K562 (cell line): ENCODE data around the gene SLC9A3. TPM values are rescaled to one million over a fixed set of nuclear protein-coding genes. Genes with fewer than 3 reads are reported as not detected.
A peak's percentile ranks its signal among the peaks of the same experiment; 100 is the strongest.

Source experiments
- ATAC-seq: fragments of 200-7000 bp; cut with Tn5 transposase; 3 replicates; pipeline ENCODE4 v1.9.1; 2020; ENCODE audit warnings: moderate library complexity
- BruUV-seq: library from RNA; stranded (reverse); fragments of 400-500 nt; replicated peaks from 2 replicates; lab custom pipeline; 2021; lab: Mats Ljungman, UMichigan
- CTCF ChIA-PET: fragments of 300-600 bp; formaldehyde crosslinking; extraction: SDS; loops from one replicate; lab custom pipeline; 2021; ENCODE audit warnings: low intra/inter-chr PET ratio; lab: Yijun Ruan, JAX
- POLR2A ChIA-PET: fragments of 300-600, 350-650 bp; sonication (Branson Sonifier 250); formaldehyde crosslinking; extraction: SDS; loops from one replicate; lab custom pipeline; 2021; ENCODE audit warnings: antibody characterized with exemption, inconsistent platforms; lab: Yijun Ruan, JAX
- DNase-seq, 4 experiments: peaks; one replicate each; pipeline versions ENCODE4 v3.0.0 to v3.0.0-alpha.2; 2011 to 2018; ENCODE audit warnings: low spot score in 3 of 4, mixed read lengths in 3 of 4; ENCODE audit errors: extremely low read depth in 1 of 4
- FAIRE-seq: peaks from 2 replicates; lab custom pipeline; 2011; peaks lifted over from hg19 to GRCh38; lab: Jason Lieb, UNC
- H2AFZ ChIP-seq: 2 replicates; pipeline ENCODE4 v1.6.0; 2011; ENCODE audit warnings: low read depth, low read length, control low read depth, inconsistent platforms
- H3K27ac ChIP-seq: fragments of 200-600 bp; 3 replicates; pipeline ENCODE4 v1.8.0; 2011; ENCODE audit warnings: low read depth, mild to moderate bottlenecking, control low read depth, inconsistent platforms, low read length, moderate library complexity, mixed read lengths; ENCODE audit errors: extremely low read depth
- H3K27me3 ChIP-seq, 2 experiments: fragments of 300-600 bp in 1 of 2; 2 replicates in 1 of 2; 3 replicates in 1 of 2; pipeline versions ENCODE4 v1.6.0 to v1.8.0; 2011; ENCODE audit warnings: inconsistent platforms in 2 of 2, low read length in 2 of 2, mild to moderate bottlenecking in 1 of 2, mixed read lengths in 1 of 2, moderate library complexity in 1 of 2; ENCODE audit not compliant: control insufficient read depth in 2 of 2, insufficient read depth in 2 of 2
- H3K36me3 ChIP-seq: fragments of 300-600 bp; 3 replicates; pipeline ENCODE4 v1.8.0; 2011; ENCODE audit warnings: mild to moderate bottlenecking, low read length, inconsistent platforms; ENCODE audit not compliant: control insufficient read depth, insufficient read depth
- H3K4me1 ChIP-seq, 2 experiments: fragments of 200-600 bp in 1 of 2; replicated peaks in 1 of 2; 2 replicates in 1 of 2; 3 replicates in 1 of 2; pipeline versions ENCODE4 v1.5.1 to v1.8.0; 2011; ENCODE audit warnings: inconsistent platforms in 2 of 2, low read length in 2 of 2, mild to moderate bottlenecking in 1 of 2, mixed read lengths in 1 of 2, moderate library complexity in 1 of 2; ENCODE audit not compliant: control insufficient read depth in 2 of 2, insufficient read depth in 2 of 2
- H3K4me2 ChIP-seq: 2 replicates; pipeline ENCODE4 v1.6.1; 2011; ENCODE audit warnings: low read length, control low read depth, inconsistent platforms, mixed read lengths; ENCODE audit not compliant: insufficient read depth
- H3K4me3 ChIP-seq: fragments of 200-600 bp; sonication (generic), shearing (Covaris generic); 2 replicates; pipeline ENCODE4 v1.5.1; 2016; ENCODE audit warnings: control low read depth, inconsistent platforms
- H3K79me2 ChIP-seq: fragments of 200-600 bp; 3 replicates; pipeline ENCODE4 v1.8.0; 2011; ENCODE audit warnings: low read length, inconsistent platforms; ENCODE audit not compliant: control insufficient read depth, insufficient read depth
- H3K9ac ChIP-seq, 2 experiments: 2 replicates each; pipeline versions ENCODE4 v1.6.0 to v1.6.1; 2011; ENCODE audit warnings: low read depth in 2 of 2, low read length in 2 of 2, control low read depth in 1 of 2, inconsistent platforms in 1 of 2, mild to moderate bottlenecking in 1 of 2, mixed read lengths in 1 of 2; ENCODE audit not compliant: insufficient read depth in 1 of 2
- H3K9me1 ChIP-seq: one replicate; pipeline ENCODE4 v1.6.0; 2011; ENCODE audit warnings: inconsistent platforms, mild to moderate bottlenecking, low read length, moderate library complexity; ENCODE audit not compliant: control insufficient read depth, insufficient read depth
- H3K9me3 ChIP-seq: replicated peaks from 2 replicates; pipeline ENCODE4 v1.5.1; 2011; ENCODE audit warnings: low read depth, low read length, inconsistent platforms; ENCODE audit not compliant: control insufficient read depth, insufficient read depth
- H4K20me1 ChIP-seq: replicated peaks from 2 replicates; pipeline ENCODE4 v1.6.1; 2011; ENCODE audit warnings: low read length, inconsistent platforms, mixed read lengths; ENCODE audit not compliant: control insufficient read depth, insufficient read depth
- ARID2 ChIP-seq: fragments of 450-650 bp; IDR thresholded peaks from 2 replicates; pipeline ENCODE4 v1.6.1; 2017; ENCODE audit warnings: antibody characterized with exemption, mild to moderate bottlenecking
- CBFB ChIP-seq: sonication (generic); formaldehyde crosslinking; IDR thresholded peaks from 2 replicates; pipeline ENCODE4 v1.4.0; 2020; ENCODE audit warnings: mild to moderate bottlenecking, missing genetic modification reagents
- MBD2 ChIP-seq: sonication (generic); IDR thresholded peaks from 2 replicates; pipeline ENCODE4 v1.6.1; 2016; ENCODE audit warnings: low read depth, borderline replicate concordance
- MLX ChIP-seq, 2 experiments: fragments of 450-650 bp in 1 of 2; sonication (generic) in 1 of 2; formaldehyde crosslinking; conservative IDR thresholded peaks; 2 replicates each; pipeline versions ENCODE4 v1.4.0 to v1.8.1; 2020 to 2022; ENCODE audit warnings: mild to moderate bottlenecking in 1 of 2, missing genetic modification reagents in 1 of 2
- SNIP1 ChIP-seq: fragments of 450-650 bp; IDR thresholded peaks from 2 replicates; pipeline ENCODE4 v1.7.1; 2017; ENCODE audit warnings: low read depth, mild to moderate bottlenecking
- SP1 ChIP-seq: sonication (generic); formaldehyde crosslinking; IDR thresholded peaks from 2 replicates; pipeline ENCODE4 v1.8.1; 2022; ENCODE audit warnings: mild to moderate bottlenecking, missing genetic modification reagents
- UBTF ChIP-seq, 2 experiments: IDR thresholded peaks; 2 replicates each; pipeline ENCODE4 v1.6.1; 2012; ENCODE audit warnings: improper control_type of control experiment in 2 of 2, low read depth in 2 of 2, low read length in 2 of 2, borderline replicate concordance in 1 of 2
- ZNF398 ChIP-seq: fragments of 250-450 bp; sonication (Bioruptor Pico); IDR thresholded peaks from 2 replicates; pipeline ENCODE4 v1.8.0; 2021; ENCODE audit warnings: moderate library complexity, mild to moderate bottlenecking, inconsistent platforms
- ZNF583 ChIP-seq: fragments of 250-450 bp; sonication (Bioruptor Pico); IDR thresholded peaks from 2 replicates; pipeline ENCODE4 v1.4.0; 2020
- WGBS: fragments of 100-300 bp; shearing (Covaris generic); methylation state at CpG from one replicate; pipeline ENCODE4 v1.1.6; 2016; ENCODE audit warnings: low coverage, mixed read lengths; ENCODE audit not compliant: insufficient coverage; ENCODE audit errors: missing lambda C conversion rate; 5-methylcytosine and 5-hydroxymethylcytosine counted together
- in situ Hi-C: fragments of 300-500 bp; cut with MboI; formaldehyde crosslinking; loops from 4 replicates; pipeline ENCODE4 v1.15.0; 2018; ENCODE audit warnings: inconsistent platforms, mixed read lengths
- intact Hi-C: fragments of 100-400 bp; cut with micrococcal nuclease; formaldehyde crosslinking; loops from 2 replicates; pipeline ENCODE4 v1.14.2; 2022
- polyA plus RNA-seq, 8 experiments: library from polyadenylated mRNA; depleted of rRNA in 4 of 8; stranded (reverse) in 5 of 8; unstranded in 3 of 8; fragments of >200 nt; fragmentation: Nextera tagmentation in 2 of 8; fragmentation: Illumina TruSeq in 1 of 8; extraction: Ambion mirVana in 2 of 8; extraction: Trizol in 1 of 8; gene quantifications; 2 replicates each; pipeline versions ENCODE4 v1.2.1 to v1.2.3, GENCODE V29; 2011 to 2014; ENCODE audit warnings: inconsistent platforms in 1 of 8, missing spikeins in 1 of 8
- total RNA-seq, 7 experiments: library from RNA; depleted of rRNA in 6 of 7; stranded (reverse); fragments of >200 nt in 6 of 7; fragmentation: Illumina TruSeq in 2 of 7; extraction: Trizol in 2 of 7; gene quantifications; 2 replicates each; pipeline versions ENCODE4 v1.2.1 to v1.2.3, GENCODE V29; 2011 to 2021; ENCODE audit warnings: low replicate concordance in 1 of 7

SLC9A3 gene
- total and polyA plus RNA-seq, 9 of the 15 experiments (the other 6 are each of a cell fraction or from before 2014, with no cell fraction given): 1.5 to 5.8 (median 3.7) TPM; not detected in 2

- H4K20me1 ChIP-seq: peaks cover 9% of the 10 kb centered on the region; the same call in 1 of the 2 replicates
- H2AFZ ChIP-seq: no peak overlapping the region
- no peaks in the 10 kb centered on the region for H3K9me3 ChIP-seq
- ATAC-seq (peak; percentile 69), DNase-seq (peak in 2 of 4 experiments; percentile 38 to 42), FAIRE-seq (no peak)
- peaks cover 16 to 63% of the 10 kb centered on the region in 2 experiments; a peak in 4 of 5 replicates for H3K27me3 ChIP-seq
- no peaks in the 10 kb centered on the region for H3K36me3 ChIP-seq
- H3K4me3 ChIP-seq: no peak overlapping the region
- no peaks in the 10 kb centered on the region for H3K79me2 ChIP-seq
- POLR2A ChIA-PET: no interaction called here
- no peak overlapping the region for H3K4me2 ChIP-seq
- BruUV-seq: no TSS peak
- H3K27ac ChIP-seq: no peak overlapping the region
- in situ Hi-C loops: no loop called here
- H3K9ac ChIP-seq: peak overlapping the region in 1 of 2 experiments; percentile 74; a peak in 1 of 4 replicates
- peaks cover 0 to 26% of the 10 kb centered on the region in 2 experiments; a peak in 3 of 5 replicates for H3K4me1 ChIP-seq
- intact Hi-C loops: no loop called here
- TF ChIP-seq SP1 (CRISPR knock-in tag) (no peak), ZNF583 (peak; percentile 15; the same call in 1 of the 2 replicates)
- CTCF ChIA-PET: no interaction called here
- no peaks in the 10 kb centered on the region for H3K9me1 ChIP-seq
- 4% methylated on average over 19 of the region's 19 CpGs for WGBS
These were observed 32.7 kb upstream of the SLC9A3 start for GRCh38 chr5:556909-557441.

GRCh38 chr5:555058-555623 lies 30.9 kb upstream of the SLC9A3 start:
- H3K9me3 ChIP-seq: no peaks in the 10 kb centered on the region
- no TSS peak for BruUV-seq
- H3K9ac ChIP-seq: no peak overlapping the region
- FAIRE-seq: no peak
- no peaks in the 10 kb centered on the region for H3K79me2 ChIP-seq
- no peak overlapping the region for H3K27ac ChIP-seq
- H3K4me2 ChIP-seq: no peak overlapping the region
- H3K9me1 ChIP-seq: no peaks in the 10 kb centered on the region
- no peak overlapping the region for H2AFZ ChIP-seq
- H3K4me3 ChIP-seq: no peak overlapping the region
- peaks cover 10 to 50% of the 10 kb centered on the region in 2 experiments; a peak in 4 of 5 replicates for H3K27me3 ChIP-seq
- CTCF ChIA-PET: no interaction called here
- peaks cover 9% of the 10 kb centered on the region; the same call in 1 of the 2 replicates for H4K20me1 ChIP-seq
- in situ Hi-C loops (no loop called here), intact Hi-C loops (no loop called here)
- peak; percentile 52 for ATAC-seq
- no peak for DNase-seq
- no peaks in the 10 kb centered on the region for H3K36me3 ChIP-seq
- WGBS: 16% methylated on average over 25 of the region's 27 CpGs
- peaks cover 0 to 26% of the 10 kb centered on the region in 2 experiments; a peak in 3 of 5 replicates for H3K4me1 ChIP-seq
- POLR2A ChIA-PET: interaction anchor here (1.3 kb wide), 1 partner anchor 11 kb away, joined by 3 read pairs; no protein-coding TSS in a partner anchor
- TF ChIP-seq ARID2: no peak
- TF ChIP-seq MBD2: no peak
- no peak for TF ChIP-seq ZNF398 (CRISPR knock-in tag)
- no peak for TF ChIP-seq UBTF (IDR thresholded peaks at IDR 0.05; ENCODE audit: borderline replicate concordance in 1 of 2, low read depth in 2 of 2, low read length in 2 of 2)
- no peak for TF ChIP-seq SNIP1
- TF ChIP-seq CBFB: no peak
- no peak for TF ChIP-seq MLX (CRISPR knock-in tag; conservative IDR thresholded peaks at IDR 0.05)
